Measurements from ENCODE around the gene DBNL. TPM values are rescaled to one million over a fixed set of nuclear protein-coding genes. Genes with fewer than 3 reads are reported as not detected.
"Not testable (repeated sequence)": the region's sequence is repeated elsewhere in the genome, so short reads cannot be mapped to it uniquely, and the experiment has no call there.

The DBNL gene
- polyA plus RNA-seq, 10 donors: 33.9 to 60.6 (median 44.6) TPM

DNA sequence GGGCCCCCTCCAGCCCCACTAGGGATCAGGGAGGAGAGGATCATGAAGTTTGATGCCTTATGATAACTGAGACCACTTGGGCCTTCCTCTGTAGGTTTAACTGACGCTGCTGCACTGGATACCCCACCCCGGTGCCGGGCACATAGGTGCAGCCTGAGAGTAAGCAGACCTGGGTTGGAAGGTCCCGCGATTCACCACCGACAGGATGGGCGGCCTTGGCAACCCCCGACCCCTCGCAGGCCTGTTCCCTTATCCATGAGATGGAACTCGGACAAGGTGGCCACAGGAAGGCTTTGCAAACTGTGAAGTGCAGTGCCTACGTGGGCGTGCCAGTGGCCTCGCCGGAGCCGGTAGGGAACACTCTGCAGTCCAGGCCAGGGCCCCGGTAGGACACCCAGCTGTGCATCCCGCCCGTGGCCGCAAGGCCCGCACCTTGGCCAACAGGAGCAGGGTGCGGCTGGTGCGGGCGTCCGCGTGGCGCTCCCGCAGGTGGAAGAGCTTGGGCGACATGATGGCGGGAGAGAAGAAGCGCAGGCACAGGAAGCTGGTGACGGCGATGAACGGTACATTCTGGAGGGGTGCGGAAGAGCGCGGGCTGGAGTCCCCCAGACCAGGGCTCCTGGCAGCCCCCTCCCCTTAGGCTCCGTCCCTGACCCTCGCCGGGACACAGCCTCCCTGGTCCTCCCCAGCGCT is 4.6 kb upstream of the DBNL start:
- DNase-seq: not testable (repeated sequence)

DNA sequence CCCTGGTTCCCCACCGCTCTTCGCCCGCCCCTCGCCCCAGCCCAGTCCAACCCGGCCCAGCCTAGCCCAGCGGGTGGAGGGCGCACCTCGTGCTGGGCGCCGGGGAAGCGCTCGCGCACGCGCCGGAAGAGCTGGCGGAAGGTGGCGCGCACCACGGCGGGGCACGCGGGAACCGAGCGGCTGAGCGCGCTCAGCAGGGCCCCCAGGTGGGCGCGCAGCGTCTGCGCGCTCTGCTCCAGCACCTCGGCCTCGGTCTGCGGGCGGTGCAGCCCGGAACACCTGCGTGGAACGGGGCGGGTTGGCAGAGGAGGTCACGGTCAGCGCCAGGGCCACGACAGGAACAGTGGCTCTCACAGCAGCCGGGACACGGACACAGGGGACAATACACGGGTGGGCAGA is 4.0 kb upstream of the DBNL start:
- not testable (repeated sequence) for DNase-seq

DNA sequence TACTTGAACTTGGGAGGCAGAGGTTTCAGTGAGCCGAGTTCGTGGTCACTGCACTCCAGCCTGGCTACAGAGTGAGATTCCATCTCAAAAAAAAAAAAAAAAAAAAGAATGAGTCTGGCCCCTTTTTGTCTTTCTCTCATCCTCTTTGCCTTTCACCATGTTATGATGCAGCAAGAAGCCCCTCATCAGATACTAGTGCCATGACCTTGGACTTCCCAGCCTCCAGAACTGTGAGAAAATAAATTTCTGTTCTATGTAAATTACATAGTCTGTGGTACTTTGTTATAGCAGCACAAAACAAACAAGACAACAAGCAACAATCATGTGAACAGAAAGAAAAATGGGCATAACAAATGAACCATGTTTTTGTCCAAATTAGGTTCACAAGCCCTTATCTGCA is 2.3 kb upstream of the DBNL start:
- no peak for DNase-seq

DNA sequence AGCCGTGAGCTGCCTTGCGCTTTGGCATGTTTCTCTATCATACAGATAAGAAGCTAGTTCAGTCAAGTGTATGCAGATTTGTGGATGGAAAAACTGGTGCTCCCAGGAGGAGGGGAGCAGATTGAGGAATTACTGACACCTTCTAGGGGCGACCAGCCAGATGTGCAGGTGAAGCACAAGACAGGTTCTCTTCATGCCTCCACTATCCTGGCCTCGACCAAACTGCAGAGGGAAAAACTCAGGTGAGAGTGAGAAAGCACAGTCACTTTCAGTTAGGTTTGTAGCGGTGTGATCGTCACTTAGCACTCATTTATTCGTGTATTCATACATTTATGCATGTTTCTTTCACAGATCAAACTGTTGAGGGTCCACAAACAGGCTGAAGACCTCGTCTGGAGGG is 600 bp upstream of the DBNL start:
- no peak for DNase-seq

DNA sequence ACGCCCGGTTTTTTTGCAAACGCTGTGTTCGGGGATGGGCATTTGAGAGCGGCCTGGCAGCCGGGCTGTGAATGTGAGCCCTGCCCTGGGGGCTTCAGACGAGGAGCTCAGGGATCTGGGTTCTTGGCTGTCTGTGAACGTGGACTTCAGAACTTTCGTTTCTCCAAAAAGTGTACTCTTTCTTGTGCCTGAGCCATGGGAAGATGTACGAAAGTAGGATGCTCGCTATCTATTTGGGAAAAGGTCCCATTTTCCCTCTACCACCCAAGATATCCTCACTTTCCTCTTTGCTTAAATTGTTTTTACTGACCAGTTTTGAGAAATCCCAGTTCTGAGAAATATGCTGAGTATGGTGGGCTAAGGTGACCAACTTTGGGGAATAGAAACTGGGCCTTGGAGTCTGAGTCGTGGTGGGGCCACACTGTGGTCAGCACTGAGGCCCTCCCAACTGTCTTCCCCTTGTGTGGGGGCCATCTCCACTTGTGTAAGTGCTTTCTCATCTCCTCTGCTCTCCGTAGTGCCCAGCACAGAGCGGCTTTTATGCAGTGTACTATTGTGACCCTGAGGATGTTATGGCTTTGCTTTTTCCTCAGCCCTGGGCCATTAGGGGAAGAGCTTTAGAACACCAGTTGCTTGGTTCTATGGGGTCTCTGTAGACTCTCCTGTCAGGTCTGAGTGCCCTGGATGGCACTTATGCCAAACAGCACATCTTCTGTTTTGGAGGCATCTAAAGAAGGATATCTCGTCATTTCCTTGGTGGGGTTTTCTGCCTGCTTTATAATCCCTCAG is 918 bp downstream of the DBNL start:
- no peak for DNase-seq

DNA sequence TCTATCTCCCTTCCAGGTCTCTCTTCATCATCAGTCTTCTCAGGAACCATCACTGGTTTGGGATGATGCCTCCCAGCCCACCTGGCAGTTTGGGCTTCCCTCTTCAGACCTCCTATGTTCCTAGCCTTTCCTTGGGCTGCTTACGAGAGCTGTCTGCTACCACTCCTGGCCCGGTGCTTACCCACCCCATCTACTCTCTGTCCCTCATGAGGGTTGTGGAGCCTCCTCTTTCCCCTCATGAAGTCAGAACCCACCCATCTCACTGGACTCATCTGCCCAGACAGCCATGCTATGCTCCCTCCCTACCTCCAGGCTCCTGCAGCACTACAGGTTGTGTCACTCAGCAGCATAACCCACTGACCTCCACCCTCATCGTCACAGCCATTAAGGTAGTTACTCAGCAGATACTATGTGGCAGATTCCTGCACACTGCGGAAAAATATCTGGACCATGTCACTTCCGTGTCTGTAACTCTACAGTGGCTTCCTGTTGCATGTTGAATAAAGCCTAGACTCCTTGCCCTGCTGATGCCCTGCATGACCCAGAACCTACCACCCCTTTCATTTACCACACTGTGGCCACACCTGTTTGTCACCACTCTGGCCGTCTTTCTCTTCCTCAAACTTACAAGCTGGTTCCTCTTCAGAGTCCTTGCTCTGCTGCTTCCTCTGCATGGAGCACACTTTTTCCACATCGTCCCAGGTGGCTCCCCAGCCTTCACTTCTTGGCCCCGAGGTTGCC is 2.0 kb downstream of the DBNL start:
- no peak for DNase-seq

DNA sequence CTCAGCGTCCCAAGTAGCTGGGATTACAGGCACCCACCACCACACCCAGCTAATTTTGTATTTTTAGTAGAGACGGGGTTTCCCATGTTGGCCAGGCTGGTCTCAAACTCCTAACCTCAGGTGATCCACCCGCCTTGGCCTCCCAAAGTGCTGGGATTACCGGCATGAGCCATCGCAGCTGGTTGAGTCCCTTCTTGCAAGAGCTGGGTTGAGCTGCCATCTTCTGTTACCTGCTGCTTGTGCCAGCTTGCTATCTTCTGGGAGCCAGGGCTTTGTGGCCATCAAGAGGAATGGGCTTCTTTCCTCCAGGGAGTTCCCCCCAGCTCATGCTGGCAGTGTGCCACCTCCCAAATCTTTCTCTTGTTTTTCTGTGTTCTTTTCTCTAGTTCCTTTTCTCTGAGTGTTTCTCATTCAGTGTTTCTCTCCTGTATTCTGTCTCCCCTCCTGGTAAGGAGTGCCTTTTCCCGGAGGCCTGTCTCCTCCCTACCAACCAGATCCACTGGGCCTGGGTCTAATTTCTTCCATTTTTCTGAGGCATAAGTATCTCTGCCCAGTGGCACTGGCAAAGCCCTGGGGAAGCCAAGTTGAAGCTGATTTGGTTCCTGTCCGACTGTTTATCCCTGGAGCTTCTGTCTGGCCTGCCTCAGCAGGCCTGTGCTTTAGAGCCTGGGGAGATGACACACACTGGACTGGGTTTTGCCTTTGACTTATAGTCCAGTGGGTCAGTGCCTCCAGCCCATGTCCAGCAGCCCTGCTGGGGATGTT is 3.7 kb downstream of the DBNL start:
- DNase-seq: no peak

DNA sequence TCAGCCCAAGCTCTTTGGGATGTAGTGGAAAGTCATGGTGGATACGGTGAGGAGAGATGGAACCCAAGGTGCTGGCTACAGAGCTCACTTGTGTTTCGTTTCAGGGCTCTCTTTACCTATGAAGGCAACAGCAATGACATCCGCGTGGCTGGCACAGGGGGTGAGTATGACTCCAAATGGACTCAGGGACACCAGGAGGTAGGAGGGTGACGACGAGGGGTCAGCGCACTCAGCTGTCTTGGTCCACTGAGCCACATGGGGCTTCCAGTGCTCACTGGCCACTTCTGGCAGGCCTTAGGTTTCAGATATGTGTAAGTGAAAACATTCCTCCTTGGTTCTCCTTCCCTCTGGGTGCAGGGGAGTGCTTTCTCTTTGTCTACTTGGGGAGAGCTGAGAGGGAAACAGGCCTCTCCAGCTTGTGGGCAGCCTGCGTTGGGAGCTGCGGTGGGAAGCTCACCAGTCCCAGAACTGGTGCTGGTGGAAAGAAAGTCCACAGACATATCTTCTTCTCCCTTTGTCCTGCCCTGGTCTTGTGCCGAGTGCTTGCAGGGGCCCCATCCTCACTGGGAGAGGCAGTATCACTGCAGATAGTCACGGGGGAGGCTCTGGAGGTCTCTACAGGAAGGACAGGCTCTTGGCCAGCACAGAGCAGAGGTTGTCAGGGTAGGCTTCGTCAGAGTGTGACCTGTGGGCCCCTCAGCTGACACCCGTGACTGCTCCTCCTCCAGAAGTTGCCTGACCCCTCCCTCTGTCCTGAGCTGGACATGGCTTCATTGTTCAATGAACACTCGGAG is 5.8 kb downstream of the DBNL start:
- DNase-seq: no peak

DNA sequence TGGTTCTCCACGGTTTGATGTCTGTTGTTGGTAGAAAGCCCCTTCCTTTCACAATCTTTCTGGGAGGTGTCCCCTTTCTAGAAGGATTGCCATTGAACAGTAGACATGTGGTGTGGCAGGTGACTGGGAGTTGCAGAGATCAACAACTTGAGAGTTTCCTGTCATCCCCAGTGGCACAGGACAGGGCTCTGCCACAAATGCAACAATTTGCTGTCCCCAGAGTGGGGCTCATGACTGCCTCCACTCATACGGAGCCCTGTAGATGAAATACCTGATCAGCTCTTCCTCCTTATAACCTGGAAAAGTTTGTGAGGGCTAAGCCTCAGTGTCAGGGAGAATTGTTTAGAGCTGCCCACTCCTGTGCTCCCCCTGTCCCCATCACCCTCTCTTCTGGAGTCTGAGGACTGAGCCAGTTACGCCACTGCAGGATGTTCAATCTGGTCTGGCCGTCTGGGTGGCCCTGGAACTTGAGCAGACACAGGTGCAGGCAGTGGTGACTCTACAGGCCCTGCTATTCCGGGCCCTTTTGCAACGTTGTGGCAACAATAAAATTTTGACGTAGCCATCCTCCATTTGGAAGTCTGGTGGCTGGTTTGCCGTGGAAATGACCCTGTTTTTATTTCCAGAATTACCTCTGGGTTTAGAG is 6.5 kb downstream of the DBNL start:
- DNase-seq: no peak

DNA sequence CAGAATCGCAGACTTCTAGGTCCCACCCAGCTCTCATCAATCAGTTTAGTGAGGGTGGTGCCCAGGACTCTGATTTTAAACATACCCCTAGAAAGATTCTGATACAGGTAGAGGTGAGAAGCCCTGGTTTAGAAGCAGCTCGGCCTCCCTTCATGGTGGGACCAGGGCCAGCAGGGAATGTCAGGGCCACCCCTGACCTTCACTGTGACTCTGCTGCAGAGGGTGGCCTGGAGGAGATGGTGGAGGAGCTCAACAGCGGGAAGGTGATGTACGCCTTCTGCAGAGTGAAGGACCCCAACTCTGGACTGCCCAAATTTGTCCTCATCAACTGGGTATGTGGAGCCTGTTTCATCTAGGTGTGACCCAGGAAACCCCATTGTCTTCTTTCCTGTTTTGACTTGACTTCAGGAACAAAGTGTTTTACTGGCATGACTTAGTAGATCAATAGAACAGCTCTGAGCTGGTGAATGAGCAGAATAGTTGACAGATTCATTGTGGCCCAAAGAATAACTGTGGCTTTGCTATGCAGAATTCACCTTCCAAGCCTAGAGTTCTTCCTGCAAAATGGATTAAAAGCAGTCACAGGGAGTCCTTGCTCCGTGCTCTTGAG is 7.2 kb downstream of the DBNL start:
- no peak for DNase-seq

DNA sequence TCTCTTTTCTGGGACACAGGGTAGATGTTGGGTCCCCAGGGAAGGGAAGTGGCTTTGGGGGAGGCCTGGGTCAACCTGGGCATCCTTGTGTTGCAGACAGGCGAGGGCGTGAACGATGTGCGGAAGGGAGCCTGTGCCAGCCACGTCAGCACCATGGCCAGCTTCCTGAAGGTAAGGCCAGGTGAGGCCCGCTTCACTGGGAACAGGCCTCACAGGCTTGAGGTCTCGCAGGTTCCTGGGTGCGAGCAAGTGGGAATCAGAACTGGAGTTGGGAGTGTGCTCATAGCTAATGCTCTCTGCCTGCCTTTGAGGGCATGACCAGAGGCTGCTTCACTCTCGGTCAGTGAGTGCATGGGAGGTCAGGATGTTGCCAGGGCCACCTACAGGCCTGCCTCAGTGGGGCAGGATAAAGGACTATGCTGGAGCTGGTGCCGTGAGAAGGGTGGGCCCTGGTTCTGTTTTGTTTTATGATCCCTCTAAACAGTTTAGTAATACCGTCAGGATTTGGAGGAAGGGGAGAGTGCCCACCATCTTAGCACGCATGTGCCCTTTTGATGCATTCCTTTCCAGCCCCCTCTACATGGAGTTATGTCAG is 8.4 kb downstream of the DBNL start:
- no peak for DNase-seq

DNA sequence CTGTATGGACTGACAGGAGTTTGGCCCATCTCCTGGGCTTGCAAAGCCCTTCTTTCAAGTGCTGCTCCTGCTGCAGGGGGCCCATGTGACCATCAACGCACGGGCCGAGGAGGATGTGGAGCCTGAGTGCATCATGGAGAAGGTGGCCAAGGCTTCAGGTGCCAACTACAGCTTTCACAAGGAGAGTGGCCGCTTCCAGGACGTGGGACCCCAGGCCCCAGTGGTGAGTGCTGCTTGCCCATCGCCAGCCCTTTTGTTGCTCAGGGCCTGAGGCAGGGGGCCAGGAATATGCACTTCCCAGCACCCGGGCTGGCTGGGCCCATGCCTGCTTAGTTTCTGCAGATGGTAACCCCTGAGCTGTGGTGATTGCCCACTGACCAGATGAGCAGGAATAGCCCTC is 12.2 kb downstream of the DBNL start:
- DNase-seq: no peak

DNA sequence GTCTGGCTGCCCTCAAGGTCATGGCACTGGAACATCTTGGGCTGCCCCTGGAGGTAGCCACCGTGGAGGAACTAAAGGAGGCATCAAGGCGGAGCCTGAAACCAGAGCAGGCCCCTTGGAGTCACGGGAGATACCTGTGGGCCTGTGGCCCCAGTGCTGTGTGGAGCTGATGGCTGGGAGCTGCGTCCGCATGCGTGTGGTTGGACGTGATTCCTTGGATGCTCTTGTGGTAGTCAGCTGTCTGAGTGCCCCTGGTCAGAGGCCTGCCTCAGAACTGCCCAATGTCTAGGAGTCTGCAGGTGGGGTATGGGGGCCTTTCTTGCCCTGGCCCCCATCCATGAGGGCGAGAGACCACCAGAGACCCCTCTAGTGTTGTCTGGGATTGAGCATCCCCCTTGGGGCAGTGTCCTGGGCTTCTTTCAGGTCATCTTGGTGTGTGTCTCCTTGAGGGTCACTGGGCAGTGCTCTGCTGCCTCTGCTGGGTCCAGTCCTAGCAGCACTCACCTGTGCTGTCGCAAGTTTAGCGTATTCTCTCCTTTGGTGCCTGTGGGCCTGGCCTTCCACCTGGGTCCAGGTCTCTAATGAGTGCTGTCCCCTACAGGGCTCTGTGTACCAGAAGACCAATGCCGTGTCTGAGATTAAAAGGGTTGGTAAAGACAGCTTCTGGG is 12.8 kb downstream of the DBNL start:
- DNase-seq: no peak

DNA sequence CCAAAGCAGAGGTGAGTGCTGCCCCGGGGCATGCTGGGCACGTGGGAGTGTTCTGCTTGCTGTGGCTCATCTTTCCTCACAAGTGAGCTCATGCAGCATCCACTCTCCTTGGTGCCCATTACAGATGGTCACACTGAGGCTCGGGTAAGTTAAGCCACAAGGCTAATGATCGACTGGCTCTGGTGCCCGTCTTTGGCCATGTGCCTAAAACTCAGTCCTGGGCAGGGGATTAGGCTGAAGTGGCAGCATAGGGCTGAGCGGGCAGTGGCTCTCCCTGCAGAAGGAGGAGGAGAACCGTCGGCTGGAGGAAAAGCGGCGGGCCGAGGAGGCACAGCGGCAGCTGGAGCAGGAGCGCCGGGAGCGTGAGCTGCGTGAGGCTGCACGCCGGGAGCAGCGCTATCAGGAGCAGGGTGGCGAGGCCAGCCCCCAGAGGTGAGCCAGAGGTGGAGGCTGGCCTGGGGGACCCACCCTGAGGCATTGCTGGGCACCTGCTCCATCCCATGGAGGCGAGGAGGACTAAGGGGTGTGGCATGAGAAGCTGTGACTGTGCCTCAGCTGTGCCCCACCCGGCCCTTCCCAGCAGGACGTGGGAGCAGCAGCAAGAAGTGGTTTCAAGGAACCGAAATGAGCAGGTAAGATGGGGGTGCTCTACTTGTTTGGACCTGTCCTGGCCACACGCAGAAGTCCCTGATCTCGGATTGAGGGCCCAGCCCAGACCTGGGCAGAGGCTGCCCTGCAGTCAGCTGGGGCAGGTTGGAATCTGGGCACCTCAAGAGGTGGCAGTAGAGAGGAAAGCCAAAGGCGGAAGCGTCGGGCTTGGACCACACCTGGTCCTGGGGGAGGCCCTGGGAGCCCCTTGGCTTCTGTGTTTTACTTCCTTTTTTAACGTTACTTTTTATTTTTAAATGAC is 13.6 kb downstream of the DBNL start:
- no peak for DNase-seq

DNA sequence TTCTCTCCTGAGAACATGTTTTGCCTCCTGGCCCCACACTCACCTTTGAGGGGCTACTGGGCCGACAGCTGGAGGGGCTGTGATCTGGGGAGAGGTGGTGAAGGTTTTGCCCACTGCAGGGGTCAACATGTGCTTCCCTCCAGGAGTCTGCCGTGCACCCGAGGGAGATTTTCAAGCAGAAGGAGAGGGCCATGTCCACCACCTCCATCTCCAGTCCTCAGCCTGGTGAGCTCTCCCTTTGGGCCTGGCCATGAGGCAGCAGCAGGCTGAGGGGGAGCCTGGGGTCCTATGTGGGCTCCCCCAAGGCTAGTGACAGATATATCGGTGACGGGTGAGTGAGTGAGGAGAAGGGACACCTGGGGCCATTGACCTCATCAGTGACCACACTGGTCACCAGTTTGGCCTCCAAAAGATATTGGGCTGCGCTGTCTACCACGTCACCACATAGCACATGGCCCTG is 14.3 kb downstream of the DBNL start:
- no peak for DNase-seq

DNA sequence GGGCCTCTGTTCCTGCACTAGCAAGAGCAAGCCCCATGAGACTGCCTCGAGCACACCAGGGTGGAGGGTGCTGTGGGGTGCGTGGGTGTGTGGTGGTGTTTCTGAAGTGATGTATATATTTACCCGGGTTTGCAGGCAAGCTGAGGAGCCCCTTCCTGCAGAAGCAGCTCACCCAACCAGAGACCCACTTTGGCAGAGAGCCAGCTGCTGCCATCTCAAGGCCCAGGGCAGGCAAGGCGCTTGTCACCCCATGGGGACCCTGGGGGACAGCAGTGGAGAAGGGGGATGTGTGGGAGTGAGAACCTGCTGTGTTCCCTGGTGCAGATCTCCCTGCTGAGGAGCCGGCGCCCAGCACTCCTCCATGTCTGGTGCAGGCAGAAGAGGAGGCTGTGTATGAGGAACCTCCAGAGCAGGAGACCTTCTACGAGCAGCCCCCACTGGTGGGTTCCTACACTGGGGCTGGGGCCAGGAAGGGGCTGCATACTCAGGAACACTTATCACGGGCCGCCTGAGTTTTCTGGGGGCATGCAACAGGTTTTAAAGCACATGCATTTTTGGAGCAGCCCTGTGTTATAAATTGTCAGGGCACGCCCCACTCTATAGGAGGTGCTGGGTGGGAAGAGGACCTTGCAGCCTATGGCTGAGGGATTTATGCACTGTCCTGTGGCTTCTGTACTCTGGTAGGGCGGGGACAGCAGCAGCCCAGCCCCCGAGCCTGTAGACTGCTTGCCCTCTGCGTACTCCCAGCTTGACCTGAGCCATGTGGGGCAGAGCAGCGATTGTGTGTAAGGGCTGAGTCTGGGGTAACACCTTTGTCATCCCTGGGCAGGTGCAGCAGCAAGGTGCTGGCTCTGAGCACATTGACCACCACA is 15.0 kb downstream of the DBNL start:
- no peak for DNase-seq

All from muscle of back (tissue), 11 donors.